Activated naive CD4-positive, alpha-beta T cell treated with Interleukin-2 at 50 U/mL for 16 hours (primary cell): ENCODE measurements around the gene CSRNP3.

Experiments used
- DNase-seq: peaks from one replicate; pipeline ENCODE4 v3.0.0-alpha.2; 2020

Gene CSRNP3

GRCh38 chr2:165692906-165693305 lies 223.4 kb downstream of the CSRNP3 start:
- no peak for DNase-seq

- DNase-seq: no peak
Measured at GRCh38 chr2:165693838-165694237, 224.3 kb downstream of the CSRNP3 start.

GRCh38 chr2:165697748-165698443 lies 228.4 kb downstream of the CSRNP3 start:
- DNase-seq: no peak

GRCh38 chr2:165698444-165698884 lies 229.0 kb downstream of the CSRNP3 start:
- no peak for DNase-seq

- no peak for DNase-seq
Measured at GRCh38 chr2:165699946-165700345, 230.4 kb downstream of the CSRNP3 start.

GRCh38 chr2:165700531-165700930 lies 231.0 kb downstream of the CSRNP3 start:
- no peak for DNase-seq

GRCh38 chr2:165701147-165701546 lies 231.6 kb downstream of the CSRNP3 start:
- DNase-seq: no peak

GRCh38 chr2:165706960-165707487 lies 237.5 kb downstream of the CSRNP3 start:
- no peak for DNase-seq

GRCh38 chr2:165716091-165716490 lies 246.6 kb downstream of the CSRNP3 start:
- no peak for DNase-seq

GRCh38 chr2:165718610-165719210 lies 249.2 kb downstream of the CSRNP3 start:
- DNase-seq: no peak

- no peak for DNase-seq
Measured at GRCh38 chr2:165720511-165720910, 251.0 kb downstream of the CSRNP3 start.

- no peak for DNase-seq
Measured at GRCh38 chr2:165725421-165725820, 255.9 kb downstream of the CSRNP3 start.
